HG03469 (cell line): ENCODE measurements around the gene CYP2C18.
"Not testable (repeated sequence)": the region's sequence is repeated elsewhere in the genome, so short reads cannot be mapped to it uniquely, and the experiment has no call there.

Source experiments
- ATAC-seq: cut with Tn5 transposase; IDR thresholded peaks from one replicate; pipeline ENCODE4 v1.9.1; 2021; ENCODE audit warnings: mild to moderate bottlenecking, moderate library complexity, moderate number of reproducible peaks; ENCODE audit not compliant: unreplicated experiment

The CYP2C18 gene

DNA sequence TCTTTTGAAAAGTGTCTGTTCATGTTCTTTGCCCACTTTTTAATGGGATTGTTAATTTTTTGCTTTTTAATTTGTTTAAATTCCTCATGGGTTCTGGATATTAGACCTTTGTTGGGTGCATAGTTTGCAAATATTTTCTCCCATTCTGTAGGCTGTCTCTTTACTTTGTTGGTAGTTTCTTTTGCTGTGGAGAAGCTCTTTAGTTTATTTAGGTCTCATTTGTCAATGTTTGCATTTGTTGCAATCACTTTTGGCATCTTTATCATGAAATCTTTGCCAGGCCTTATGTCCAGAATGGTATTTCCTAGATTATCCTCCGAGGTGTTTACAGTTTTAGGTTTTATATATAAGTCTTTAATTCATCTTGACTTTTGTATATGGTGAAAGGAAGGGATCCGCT, 55.1 kb downstream of the CYP2C18 start:
- ATAC-seq = no peak

DNA sequence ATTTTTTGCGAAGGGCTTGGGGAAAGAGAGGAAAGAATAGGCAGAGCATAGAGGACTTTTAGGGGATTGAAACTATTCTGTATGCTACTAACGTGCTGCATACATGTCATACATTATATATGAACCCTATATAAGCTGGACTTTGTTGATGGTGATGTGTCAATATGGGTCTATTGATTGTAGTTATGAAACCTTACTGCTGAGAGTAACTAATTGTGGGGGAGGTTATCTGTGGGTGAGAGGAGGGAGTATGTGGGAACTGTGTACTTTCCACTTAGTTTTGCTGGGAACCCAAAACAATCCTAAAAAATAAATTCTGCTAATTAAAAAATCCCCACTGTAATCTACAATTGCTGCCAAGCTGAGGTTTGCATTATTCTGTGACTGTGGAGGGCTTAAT, 63.6 kb downstream of the CYP2C18 start:
- ATAC-seq = no peak

DNA sequence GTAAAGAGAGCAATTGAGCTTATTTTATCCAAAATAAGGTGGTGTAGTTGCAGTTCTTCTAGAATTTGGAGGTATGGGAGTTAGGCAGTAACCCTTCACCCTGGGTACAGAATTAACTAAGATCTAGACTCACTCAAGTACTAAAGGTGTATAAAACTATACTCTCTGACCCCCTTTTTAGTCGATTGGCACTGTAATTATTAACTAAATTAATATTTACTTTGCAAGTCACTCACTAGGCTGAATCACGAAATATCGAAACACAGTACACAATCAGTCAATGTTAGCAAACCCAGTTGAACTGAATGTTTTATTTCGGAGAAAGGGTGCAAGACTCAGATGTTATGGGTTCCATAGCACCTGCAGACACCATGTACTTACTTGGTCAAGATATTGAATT, 64.3 kb downstream of the CYP2C18 start:
- ATAC-seq = no peak

DNA sequence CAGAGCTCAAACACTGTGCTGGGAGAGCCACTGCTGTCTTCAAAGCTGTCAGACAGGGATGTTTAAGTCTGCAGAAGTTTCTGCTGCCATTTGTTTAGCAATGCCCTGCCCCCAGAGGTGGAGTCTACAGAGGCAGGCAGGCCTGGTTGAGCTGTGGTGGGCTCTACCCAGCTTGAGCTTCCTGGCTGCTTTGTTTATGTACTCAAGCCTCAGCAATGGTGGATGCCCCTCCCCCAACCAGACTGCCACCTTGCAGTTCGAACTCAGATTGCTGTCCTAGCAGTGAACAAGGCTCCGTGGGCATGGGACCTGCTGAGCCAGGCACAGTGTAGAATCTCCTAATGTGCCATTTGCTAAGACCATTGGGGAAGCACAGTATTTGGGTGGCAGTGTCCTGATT, 74.4 kb downstream of the CYP2C18 start:
- ATAC-seq = no peak

DNA sequence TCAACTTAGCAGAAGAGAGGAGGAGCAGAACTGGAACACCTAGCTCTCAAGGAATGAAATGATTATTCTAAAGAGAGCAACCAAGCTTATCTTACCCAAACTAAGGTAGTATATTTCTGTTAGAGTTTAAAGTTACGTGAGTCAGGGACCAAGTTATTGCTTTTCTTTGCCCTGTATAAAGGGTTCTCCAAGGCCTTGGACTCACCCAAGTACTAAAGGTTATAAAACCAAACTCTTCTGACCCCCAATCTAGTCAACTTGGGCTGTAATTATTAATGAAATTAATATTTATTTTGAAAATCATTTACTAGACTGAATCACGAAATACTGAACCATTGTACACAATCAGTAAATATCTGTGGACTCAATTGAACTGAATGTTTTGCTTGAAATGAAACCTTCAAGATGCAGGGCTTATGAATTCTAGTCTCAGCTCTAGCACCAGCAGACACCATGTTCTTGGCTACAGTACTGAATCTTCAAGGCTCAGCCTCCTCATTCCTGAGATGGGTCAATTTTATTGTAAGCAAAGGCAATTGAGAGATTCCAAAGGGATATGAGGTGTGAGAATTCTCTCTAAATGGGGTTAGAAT, 77.2 kb downstream of the CYP2C18 start:
- no peak for ATAC-seq

DNA sequence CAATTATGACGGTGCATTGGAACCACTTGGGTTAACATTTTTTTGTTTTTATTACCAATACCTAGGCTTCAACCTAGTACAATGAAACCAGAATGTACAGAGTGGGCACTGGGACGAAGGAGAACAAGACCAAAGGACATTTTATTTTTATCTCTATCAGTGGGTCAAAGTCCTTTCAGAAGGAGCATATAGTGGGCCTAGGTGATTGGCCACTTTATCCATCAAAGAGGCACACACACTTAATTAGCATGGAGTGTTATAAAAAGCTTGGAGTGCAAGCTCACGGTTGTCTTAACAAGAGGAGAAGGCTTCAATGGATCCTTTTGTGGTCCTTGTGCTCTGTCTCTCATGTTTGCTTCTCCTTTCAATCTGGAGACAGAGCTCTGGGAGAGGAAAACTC, 78.9 kb downstream of the CYP2C18 start, which contains the start of gene CYP2C19:
CYP2C19 (plus strand) TSS at position 289 of the 400 bp plus-strand sequence; CDS start at position 314, 25 bp downstream.
- no peak for ATAC-seq

DNA sequence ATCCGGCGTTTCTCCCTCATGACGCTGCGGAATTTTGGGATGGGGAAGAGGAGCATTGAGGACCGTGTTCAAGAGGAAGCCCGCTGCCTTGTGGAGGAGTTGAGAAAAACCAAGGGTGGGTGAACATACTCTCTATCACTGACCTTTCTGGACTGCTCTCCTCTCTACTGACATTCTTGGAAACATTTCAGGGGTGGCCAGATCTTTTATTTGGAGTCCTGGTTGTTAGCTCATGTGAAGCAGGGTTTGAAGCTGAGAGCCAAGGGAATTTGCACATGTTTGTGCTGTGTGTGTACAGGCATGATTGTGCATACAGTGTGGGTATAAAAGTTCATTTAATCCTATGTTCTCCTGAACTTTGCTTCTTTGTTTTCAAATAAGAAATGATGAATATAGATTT, 91.9 kb downstream of the CYP2C18 start:
- ATAC-seq = not testable (repeated sequence)

DNA sequence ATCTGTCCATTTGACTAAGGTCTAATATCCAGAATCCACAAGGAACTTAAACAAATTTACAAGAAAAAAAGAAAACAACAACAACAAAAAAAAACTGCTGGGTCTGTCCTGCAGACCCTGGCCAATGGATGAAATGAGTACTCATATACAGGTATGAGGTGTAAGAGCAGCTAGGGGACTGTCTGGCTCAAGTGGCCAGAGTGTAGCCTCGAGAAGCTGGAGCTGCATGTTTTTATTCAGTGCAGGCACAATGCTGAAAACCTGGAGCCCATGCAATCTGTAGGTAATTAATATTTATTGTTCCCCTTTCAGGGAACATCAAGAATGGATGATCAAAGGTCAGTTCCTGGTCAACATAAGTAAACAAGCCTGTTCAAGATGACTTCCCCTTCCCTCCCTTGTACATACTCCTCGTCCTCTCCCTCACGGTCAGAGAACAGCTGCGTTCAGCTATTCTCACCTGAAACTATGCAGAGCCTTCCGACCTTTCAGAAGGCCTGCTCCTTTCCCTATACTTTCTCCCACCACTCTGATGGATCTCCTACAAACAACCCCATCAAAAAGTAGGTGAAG, 94.4 kb downstream of the CYP2C18 start:
- no peak for ATAC-seq

DNA sequence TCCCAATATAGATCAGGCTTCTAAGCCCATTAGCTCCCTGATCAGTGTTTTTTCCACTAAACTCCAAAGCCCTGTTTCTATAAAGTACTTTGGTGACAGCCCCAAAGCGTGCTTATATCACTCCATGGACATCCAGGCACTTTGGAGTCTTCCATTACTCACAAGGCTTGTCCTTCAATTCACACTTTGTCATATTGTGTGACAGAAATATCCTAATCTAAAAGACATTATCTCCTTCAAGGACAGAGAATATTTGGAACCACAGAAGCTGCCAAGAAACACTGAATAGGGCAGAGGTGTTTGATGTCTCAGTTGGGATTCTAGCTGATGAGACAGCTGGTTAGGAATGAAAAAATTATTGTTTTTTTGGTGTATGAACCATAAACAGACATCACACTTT, 97.3 kb downstream of the CYP2C18 start:
- no peak for ATAC-seq

DNA sequence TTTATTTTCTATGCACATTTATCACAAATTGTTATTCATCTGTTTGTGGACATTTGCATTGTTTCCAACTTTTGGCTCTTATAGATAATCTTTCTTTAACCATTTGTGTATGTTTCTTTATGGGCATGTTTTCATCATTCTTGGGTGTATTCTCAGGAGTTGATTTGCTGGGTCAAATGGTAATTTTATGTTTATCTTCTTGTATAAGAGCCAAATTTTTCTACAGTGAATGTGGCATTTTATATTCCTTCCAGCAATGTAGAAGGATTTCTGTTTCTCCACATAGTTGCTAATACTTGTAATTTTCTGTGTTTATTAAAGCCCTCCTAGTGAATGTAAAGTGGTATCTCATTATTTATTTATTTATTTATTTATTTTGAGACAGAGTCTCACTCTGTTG, 100.7 kb downstream of the CYP2C18 start:
- ATAC-seq = no peak

DNA sequence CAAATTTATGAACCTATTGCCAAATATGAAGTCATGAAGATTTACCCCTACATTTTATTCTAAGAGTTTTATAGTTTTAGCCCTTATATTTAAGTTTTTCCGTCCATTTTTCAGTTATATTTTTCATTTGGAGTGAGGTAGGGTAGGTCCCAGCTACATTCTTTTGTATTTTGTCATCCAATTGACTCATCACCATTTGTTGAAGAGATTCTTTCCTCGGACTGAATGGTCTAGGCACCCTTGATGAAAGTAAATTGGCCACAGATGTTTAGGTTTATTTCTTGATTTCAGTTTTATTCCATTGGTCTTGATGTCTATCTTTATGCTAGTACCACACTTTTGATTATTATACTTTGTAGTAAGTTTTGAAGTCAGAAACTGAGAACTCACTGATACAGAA, 101.7 kb downstream of the CYP2C18 start:
- no peak for ATAC-seq
